ENCODE measurements around the gene UNC13B.
A peak's percentile ranks its signal among the peaks of the same experiment; 100 is the strongest.
"Not testable (repeated sequence)": the region's sequence is repeated elsewhere in the genome, so short reads cannot be mapped to it uniquely, and the experiment has no call there.

UNC13B gene

GRCh38 chr9:35152926-35153325, 8.9 kb upstream of the UNC13B start:
- Mint-ChIP-seq H3K9me3 (ENCODE audit: low read depth) (peaks cover 13% of the 10 kb centered on the region), H3K4me3 (no peak overlapping the region), H3K4me1 (ENCODE audit: low read depth) (no peaks in the 10 kb centered on the region), H3K27me3 (peaks cover 4% of the 10 kb centered on the region), H3K27ac (no peak overlapping the region), H3K36me3 (peaks cover 7% of the 10 kb centered on the region)

GRCh38 chr9:35156781-35157180, 5.0 kb upstream of the UNC13B start:
- no peak overlapping the region for H3K27ac Mint-ChIP-seq
- H3K4me1 Mint-ChIP-seq (ENCODE audit: low read depth), result peaks cover 21% of the 10 kb centered on the region
- H3K4me3 Mint-ChIP-seq, result no peak overlapping the region
- H3K9me3 Mint-ChIP-seq (ENCODE audit: low read depth), result no peaks in the 10 kb centered on the region
- no peaks in the 10 kb centered on the region for H3K27me3 Mint-ChIP-seq
- no peaks in the 10 kb centered on the region for H3K36me3 Mint-ChIP-seq

- H3K4me1 Mint-ChIP-seq (ENCODE audit: low read depth), result peaks cover 26% of the 10 kb centered on the region
- H3K9me3 Mint-ChIP-seq (ENCODE audit: low read depth); H3K36me3 Mint-ChIP-seq; H3K27me3 Mint-ChIP-seq; H3K4me3 Mint-ChIP-seq; H3K27ac Mint-ChIP-seq: not testable (repeated sequence)
Measured at GRCh38 chr9:35157836-35158235, 4.0 kb upstream of the UNC13B start.

- no peaks in the 10 kb centered on the region for H3K36me3 Mint-ChIP-seq
- H3K27ac Mint-ChIP-seq, result peak overlapping the region; percentile 61
- H3K9me3 Mint-ChIP-seq (ENCODE audit: low read depth), result no peaks in the 10 kb centered on the region
- H3K4me3 Mint-ChIP-seq, result no peak overlapping the region
- peaks cover 28% of the 10 kb centered on the region for H3K4me1 Mint-ChIP-seq (ENCODE audit: low read depth)
- H3K27me3 Mint-ChIP-seq, result no peaks in the 10 kb centered on the region
Measured at GRCh38 chr9:35158501-35159280, 3.1 kb upstream of the UNC13B start.

GRCh38 chr9:35162605-35163315, 951 bp downstream of the UNC13B start:
- no peaks in the 10 kb centered on the region for H3K9me3 Mint-ChIP-seq (ENCODE audit: low read depth)
- no peak overlapping the region for H3K27ac Mint-ChIP-seq
- H3K36me3 Mint-ChIP-seq, result no peaks in the 10 kb centered on the region
- H3K4me1 Mint-ChIP-seq (ENCODE audit: low read depth), result peaks cover 28% of the 10 kb centered on the region
- no peaks in the 10 kb centered on the region for H3K27me3 Mint-ChIP-seq
- peak overlapping the region; percentile 95 for H3K4me3 Mint-ChIP-seq

GRCh38 chr9:35163413-35163812, 1.6 kb downstream of the UNC13B start:
- H3K27ac Mint-ChIP-seq, result no peak overlapping the region
- no peaks in the 10 kb centered on the region for H3K27me3 Mint-ChIP-seq
- H3K4me3 Mint-ChIP-seq, result peak overlapping the region; percentile 21
- H3K9me3 Mint-ChIP-seq (ENCODE audit: low read depth), result no peaks in the 10 kb centered on the region
- H3K4me1 Mint-ChIP-seq (ENCODE audit: low read depth), result peaks cover 25% of the 10 kb centered on the region
- no peaks in the 10 kb centered on the region for H3K36me3 Mint-ChIP-seq

GRCh38 chr9:35164711-35165110, 2.9 kb downstream of the UNC13B start:
- Mint-ChIP-seq H3K27ac (no peak overlapping the region), H3K4me1 (ENCODE audit: low read depth) (peaks cover 17% of the 10 kb centered on the region)

GRCh38 chr9:35167429-35167828, 5.6 kb downstream of the UNC13B start:
- H3K36me3 Mint-ChIP-seq; H3K4me1 Mint-ChIP-seq (ENCODE audit: low read depth); H3K27me3 Mint-ChIP-seq; H3K4me3 Mint-ChIP-seq; H3K9me3 Mint-ChIP-seq (ENCODE audit: low read depth); H3K27ac Mint-ChIP-seq: not testable (repeated sequence)

More at GRCh38 chr9:35164711-35165110, 2.9 kb downstream of the UNC13B start:
- no peak overlapping the region for H3K4me3 Mint-ChIP-seq
- H3K9me3 Mint-ChIP-seq (ENCODE audit: low read depth), result no peaks in the 10 kb centered on the region
- no peaks in the 10 kb centered on the region for H3K36me3 Mint-ChIP-seq
- H3K27me3 Mint-ChIP-seq, result no peaks in the 10 kb centered on the region

GRCh38 chr9:35168963-35169362, 7.2 kb downstream of the UNC13B start:
- no peaks in the 10 kb centered on the region for H3K4me1 Mint-ChIP-seq (ENCODE audit: low read depth)
- no peaks in the 10 kb centered on the region for H3K27me3 Mint-ChIP-seq
- no peaks in the 10 kb centered on the region for H3K36me3 Mint-ChIP-seq
- no peak overlapping the region for H3K4me3 Mint-ChIP-seq
- H3K9me3 Mint-ChIP-seq (ENCODE audit: low read depth), result no peaks in the 10 kb centered on the region
- no peak overlapping the region for H3K27ac Mint-ChIP-seq

- Mint-ChIP-seq H3K27ac (no peak overlapping the region), H3K27me3 (peaks cover 7% of the 10 kb centered on the region), H3K4me1 (ENCODE audit: low read depth) (no peaks in the 10 kb centered on the region), H3K9me3 (ENCODE audit: low read depth) (no peaks in the 10 kb centered on the region), H3K4me3 (no peak overlapping the region), H3K36me3 (peaks cover 4% of the 10 kb centered on the region)
Measured at GRCh38 chr9:35172878-35173277, 11.1 kb downstream of the UNC13B start.

- peaks cover 7% of the 10 kb centered on the region for H3K27me3 Mint-ChIP-seq
- no peak overlapping the region for H3K4me3 Mint-ChIP-seq
- peaks cover 4% of the 10 kb centered on the region for H3K36me3 Mint-ChIP-seq
- H3K9me3 Mint-ChIP-seq (ENCODE audit: low read depth), result no peaks in the 10 kb centered on the region
- no peak overlapping the region for H3K27ac Mint-ChIP-seq
- no peaks in the 10 kb centered on the region for H3K4me1 Mint-ChIP-seq (ENCODE audit: low read depth)
Measured at GRCh38 chr9:35177520-35177919, 15.7 kb downstream of the UNC13B start.

- H3K36me3 Mint-ChIP-seq, result peaks cover 4% of the 10 kb centered on the region
- no peak overlapping the region for H3K4me3 Mint-ChIP-seq
- peaks cover 7% of the 10 kb centered on the region for H3K27me3 Mint-ChIP-seq
- no peaks in the 10 kb centered on the region for H3K4me1 Mint-ChIP-seq (ENCODE audit: low read depth)
- H3K9me3 Mint-ChIP-seq (ENCODE audit: low read depth), result no peaks in the 10 kb centered on the region
- H3K27ac Mint-ChIP-seq, result no peak overlapping the region
Measured at GRCh38 chr9:35179347-35180280, 17.8 kb downstream of the UNC13B start.

GRCh38 chr9:35180801-35181200, 19.0 kb downstream of the UNC13B start:
- no peaks in the 10 kb centered on the region for H3K27me3 Mint-ChIP-seq
- H3K9me3 Mint-ChIP-seq (ENCODE audit: low read depth), result no peaks in the 10 kb centered on the region
- H3K27ac Mint-ChIP-seq, result no peak overlapping the region
- H3K36me3 Mint-ChIP-seq, result no peaks in the 10 kb centered on the region
- H3K4me3 Mint-ChIP-seq, result no peak overlapping the region
- H3K4me1 Mint-ChIP-seq (ENCODE audit: low read depth), result no peaks in the 10 kb centered on the region

- H3K27ac Mint-ChIP-seq; H3K4me3 Mint-ChIP-seq; H3K36me3 Mint-ChIP-seq; H3K4me1 Mint-ChIP-seq (ENCODE audit: low read depth); H3K9me3 Mint-ChIP-seq (ENCODE audit: low read depth); H3K27me3 Mint-ChIP-seq: not testable (repeated sequence)
Measured at GRCh38 chr9:35182401-35182800, 20.6 kb downstream of the UNC13B start.
